H9 (cell line): ENCODE measurements around the gene ATG9B. TPM values are rescaled to one million over a fixed set of nuclear protein-coding genes. Genes with fewer than 3 reads are reported as not detected.

Source experiments
- DNase-seq: peaks from one replicate; pipeline ENCODE4 v3.0.0-alpha.2; 2017
- H2AFZ ChIP-seq: one replicate; pipeline ENCODE4 v1.6.1; 2013; ENCODE audit warnings: mild to moderate bottlenecking, low read length, control low read depth, moderate library complexity
- H2AK5ac ChIP-seq: 2 replicates; pipeline ENCODE4 v1.6.1; 2013; ENCODE audit warnings: low read length, control low read depth, mixed read lengths; ENCODE audit not compliant: insufficient read length
- H2BK120ac ChIP-seq: one replicate; pipeline ENCODE4 v1.6.1; 2013; ENCODE audit warnings: low read depth, mild to moderate bottlenecking, low read length, control low read depth, inconsistent platforms; ENCODE audit not compliant: poor library complexity, severe bottlenecking
- H2BK12ac ChIP-seq: 2 replicates; pipeline ENCODE4 v1.6.1; 2013; ENCODE audit warnings: low read length, control low read depth, mixed read lengths, low read depth; ENCODE audit not compliant: insufficient read length
- H2BK15ac ChIP-seq: 2 replicates; pipeline ENCODE4 v1.6.1; 2013; ENCODE audit warnings: low read depth, low read length, control low read depth
- H2BK20ac ChIP-seq: one replicate; pipeline ENCODE4 v1.6.1; 2013; ENCODE audit warnings: low read depth, mild to moderate bottlenecking, low read length, control low read depth, inconsistent platforms; ENCODE audit not compliant: poor library complexity, severe bottlenecking
- H2BK5ac ChIP-seq: 2 replicates; pipeline ENCODE4 v1.6.1; 2013; ENCODE audit warnings: low read length, control low read depth, mixed read lengths; ENCODE audit not compliant: insufficient read length
- H3K14ac ChIP-seq: 2 replicates; pipeline ENCODE4 v1.6.1; 2013; ENCODE audit warnings: low read length, control low read depth; ENCODE audit not compliant: insufficient read depth
- H3K18ac ChIP-seq: 2 replicates; pipeline ENCODE4 v1.6.1; 2013; ENCODE audit warnings: low read depth, mild to moderate bottlenecking, mixed read lengths, low read length, control low read depth; ENCODE audit not compliant: insufficient read length
- H3K23ac ChIP-seq: 2 replicates; pipeline ENCODE4 v1.6.1; 2013; ENCODE audit warnings: low read length, control low read depth, mixed read lengths, low read depth; ENCODE audit not compliant: insufficient read length
- H3K23me2 ChIP-seq: 2 replicates; pipeline ENCODE4 v1.6.1; 2013; ENCODE audit warnings: low read depth, mild to moderate bottlenecking, mixed read lengths, low read length, control low read depth; ENCODE audit not compliant: insufficient read length, poor library complexity, severe bottlenecking
- H3K27ac ChIP-seq: 2 replicates; pipeline ENCODE4 v1.5.1; 2013; ENCODE audit warnings: low read length, control low read depth, mixed read lengths, low read depth; ENCODE audit not compliant: insufficient read length
- H3K27me3 ChIP-seq: 2 replicates; pipeline ENCODE4 v1.6.1; 2013; ENCODE audit warnings: low read length, control low read depth, inconsistent platforms; ENCODE audit not compliant: insufficient read depth
- H3K4ac ChIP-seq: 2 replicates; pipeline ENCODE4 v1.6.1; 2013; ENCODE audit warnings: low read depth, mild to moderate bottlenecking, control low read depth, inconsistent platforms, low read length, moderate library complexity
- H3K4me1 ChIP-seq: 2 replicates; pipeline ENCODE4 v1.6.1; 2013; ENCODE audit warnings: low read length, control low read depth, inconsistent platforms; ENCODE audit not compliant: insufficient read depth
- H3K4me2 ChIP-seq: 2 replicates; pipeline ENCODE4 v1.6.1; 2013; ENCODE audit warnings: low read length, control low read depth, mixed read lengths; ENCODE audit not compliant: insufficient read length, insufficient read depth
- H3K56ac ChIP-seq: 2 replicates; pipeline ENCODE4 v1.6.1; 2013; ENCODE audit warnings: low read depth, mild to moderate bottlenecking, mixed read lengths, low read length, control low read depth; ENCODE audit not compliant: insufficient read length
- H3K79me1 ChIP-seq: 2 replicates; pipeline ENCODE4 v1.6.1; 2013; ENCODE audit warnings: low read depth, mild to moderate bottlenecking, moderate library complexity, low read length, control low read depth, inconsistent platforms; ENCODE audit not compliant: insufficient read depth, poor library complexity, severe bottlenecking
- H3K79me2 ChIP-seq: 2 replicates; pipeline ENCODE4 v1.6.1; 2013; ENCODE audit warnings: low read length, control low read depth, inconsistent platforms; ENCODE audit not compliant: insufficient read depth
- H3K9ac ChIP-seq: 2 replicates; pipeline ENCODE4 v1.6.1; 2013; ENCODE audit warnings: low read length, control low read depth, mixed read lengths; ENCODE audit not compliant: insufficient read length; ENCODE audit errors: extremely low read depth
- H3K9me3 ChIP-seq: one replicate; pipeline ENCODE4 v1.6.1; 2013; ENCODE audit warnings: low read depth, low read length, inconsistent platforms; ENCODE audit not compliant: control insufficient read depth
- H3T11ph ChIP-seq: one replicate; pipeline ENCODE4 v1.6.1; 2013; ENCODE audit warnings: mild to moderate bottlenecking, low read length, control low read depth, inconsistent platforms
- H4K20me1 ChIP-seq: one replicate; pipeline ENCODE4 v1.6.1; 2013; ENCODE audit not compliant: control insufficient read depth, insufficient read length, insufficient read depth
- H4K5ac ChIP-seq: 2 replicates; pipeline ENCODE4 v1.6.1; 2013; ENCODE audit warnings: low read depth, mild to moderate bottlenecking, mixed read lengths, low read length, control low read depth; ENCODE audit not compliant: insufficient read length
- H4K8ac ChIP-seq: replicated peaks from 2 replicates; pipeline ENCODE4 v1.6.1; 2013; ENCODE audit warnings: low read length, control low read depth, mixed read lengths, low read depth; ENCODE audit not compliant: insufficient read length
- H4K91ac ChIP-seq: 2 replicates; pipeline ENCODE4 v1.6.1; 2013; ENCODE audit warnings: low read depth, mild to moderate bottlenecking, moderate library complexity, mixed read lengths, low read length, control low read depth; ENCODE audit not compliant: insufficient read length
- H3K27ac Mint-ChIP-seq, 3 experiments: 2 replicates in 2 of 3; 3 replicates in 1 of 3; pipeline ENCODE4 v1.8.0; 2020 to 2021; ENCODE audit warnings: mixed read lengths in 3 of 3, mild to moderate bottlenecking in 1 of 3, moderate library complexity in 1 of 3
- H3K27me3 Mint-ChIP-seq: 2 replicates; pipeline ENCODE4 v1.8.0; 2021; ENCODE audit warnings: low read depth, mild to moderate bottlenecking, moderate library complexity, mixed read lengths
- H3K36me3 Mint-ChIP-seq, 3 experiments: 2 replicates in 2 of 3; 3 replicates in 1 of 3; pipeline ENCODE4 v1.8.0; 2020 to 2021; ENCODE audit warnings: low read depth in 3 of 3, mixed read lengths in 3 of 3; ENCODE audit not compliant: insufficient read depth in 1 of 3
- H3K4me1 Mint-ChIP-seq, 2 experiments: 2 replicates each; pipeline ENCODE4 v1.8.0; 2020; ENCODE audit warnings: mixed read lengths in 2 of 2
- H3K4me3 Mint-ChIP-seq, 2 experiments: 2 replicates in 1 of 2; 3 replicates in 1 of 2; pipeline ENCODE4 v1.8.0; 2020 to 2021; ENCODE audit warnings: mild to moderate bottlenecking in 2 of 2, mixed read lengths in 2 of 2, moderate library complexity in 1 of 2
- H3K9me3 Mint-ChIP-seq, 2 experiments: 2 replicates in 1 of 2; 3 replicates in 1 of 2; pipeline ENCODE4 v1.8.0; 2020; ENCODE audit warnings: mild to moderate bottlenecking in 2 of 2, mixed read lengths in 2 of 2, moderate library complexity in 1 of 2
- WGBS: extraction: QIAGEN DNeasy Blood & Tissue Kit; methylation state at CpG from one replicate; pipeline ENCODE4 v1.1.7; 2013; ENCODE audit warnings: missing lambda C conversion rate, low lambda C conversion rate, mixed read lengths; ENCODE audit not compliant: insufficient read length; ENCODE audit errors: extremely low coverage; 5-methylcytosine and 5-hydroxymethylcytosine counted together
- total RNA-seq: library from RNA; stranded (reverse); gene quantifications from 2 replicates; pipeline ENCODE4 v1.2.1, GENCODE V29; 2021
- TF ChIP-seq, protein P1 (sequence below): fragments of 200-600 bp; sonication (generic); conservative IDR thresholded peaks from 3 replicates; pipeline ENCODE4 v1.8.0; 2021; ENCODE audit warnings: antibody characterized with exemption, mild to moderate bottlenecking

Gene ATG9B
- total RNA-seq, 1 experiment from 2014 or later, result 1.5 TPM

DNA sequence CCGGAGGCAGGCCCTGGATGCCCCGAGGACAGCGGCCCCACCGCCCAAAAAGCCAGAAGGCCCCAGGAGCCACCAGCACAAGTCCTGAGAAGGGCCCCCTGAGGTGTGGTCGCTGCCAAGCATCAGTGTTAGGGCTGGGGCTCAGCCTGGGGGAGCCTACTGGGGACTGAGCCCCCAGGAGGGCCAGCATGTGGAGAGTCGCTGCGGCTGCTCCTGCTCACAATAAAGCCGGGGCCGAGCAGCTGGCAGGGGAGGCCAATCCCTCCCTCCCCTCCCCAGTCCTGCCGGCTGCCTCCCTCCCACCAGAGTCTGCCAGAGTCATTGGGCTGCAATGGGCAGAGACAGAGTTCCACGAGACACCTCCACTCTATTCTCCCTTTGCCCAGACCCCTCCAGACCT, 21.0 kb upstream of the ATG9B start:
- no peak overlapping the region for H4K5ac ChIP-seq
- H3K23me2 ChIP-seq, result no peaks in the 10 kb centered on the region
- H3K56ac ChIP-seq, result no peak overlapping the region
- H3K79me1 ChIP-seq, result no peaks in the 10 kb centered on the region
- no peak overlapping the region for H2AK5ac ChIP-seq
- no peak overlapping the region for H3K23ac ChIP-seq
- H3K36me3 Mint-ChIP-seq, result no peaks in the 10 kb centered on the region; a peak in 1 of 7 replicates
- H3K4me1 ChIP-seq, result no peaks in the 10 kb centered on the region
- no peaks in the 10 kb centered on the region; a peak in 1 of 5 replicates for H3K9me3 Mint-ChIP-seq
- H2BK12ac ChIP-seq, result no peak overlapping the region
- no peaks in the 10 kb centered on the region for H3K79me2 ChIP-seq
- H3K27ac ChIP-seq, result no peak overlapping the region
- H2BK120ac ChIP-seq, result no peak overlapping the region
- H2BK5ac ChIP-seq, result no peak overlapping the region
- no peak overlapping the region for H4K8ac ChIP-seq
- no peak overlapping the region for H3K27ac Mint-ChIP-seq
- no peak overlapping the region for H3K4me3 Mint-ChIP-seq
- no peaks in the 10 kb centered on the region for H3K9me3 ChIP-seq
- H3K4ac ChIP-seq, result no peak overlapping the region
- H3K14ac ChIP-seq, result no peak overlapping the region
- no peak overlapping the region for H3K9ac ChIP-seq
- H2AFZ ChIP-seq, result no peak overlapping the region
- H4K20me1 ChIP-seq, result no peaks in the 10 kb centered on the region
- no peak overlapping the region for H3T11ph ChIP-seq
- no peak overlapping the region for H2BK15ac ChIP-seq
- no peak overlapping the region for H2BK20ac ChIP-seq
- no peak overlapping the region for H4K91ac ChIP-seq
- no peak overlapping the region for H3K4me2 ChIP-seq
- no peak for DNase-seq
- TF ChIP-seq, protein P1, sequence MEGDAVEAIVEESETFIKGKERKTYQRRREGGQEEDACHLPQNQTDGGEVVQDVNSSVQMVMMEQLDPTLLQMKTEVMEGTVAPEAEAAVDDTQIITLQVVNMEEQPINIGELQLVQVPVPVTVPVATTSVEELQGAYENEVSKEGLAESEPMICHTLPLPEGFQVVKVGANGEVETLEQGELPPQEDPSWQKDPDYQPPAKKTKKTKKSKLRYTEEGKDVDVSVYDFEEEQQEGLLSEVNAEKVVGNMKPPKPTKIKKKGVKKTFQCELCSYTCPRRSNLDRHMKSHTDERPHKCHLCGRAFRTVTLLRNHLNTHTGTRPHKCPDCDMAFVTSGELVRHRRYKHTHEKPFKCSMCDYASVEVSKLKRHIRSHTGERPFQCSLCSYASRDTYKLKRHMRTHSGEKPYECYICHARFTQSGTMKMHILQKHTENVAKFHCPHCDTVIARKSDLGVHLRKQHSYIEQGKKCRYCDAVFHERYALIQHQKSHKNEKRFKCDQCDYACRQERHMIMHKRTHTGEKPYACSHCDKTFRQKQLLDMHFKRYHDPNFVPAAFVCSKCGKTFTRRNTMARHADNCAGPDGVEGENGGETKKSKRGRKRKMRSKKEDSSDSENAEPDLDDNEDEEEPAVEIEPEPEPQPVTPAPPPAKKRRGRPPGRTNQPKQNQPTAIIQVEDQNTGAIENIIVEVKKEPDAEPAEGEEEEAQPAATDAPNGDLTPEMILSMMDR, result no peak
- no CpG with 5 or more reads among the region's 11 CpGs for WGBS
- H3K18ac ChIP-seq, result no peak overlapping the region
- peaks cover 33% of the 10 kb centered on the region for H3K27me3 Mint-ChIP-seq
- no peaks in the 10 kb centered on the region for H3K4me1 Mint-ChIP-seq
- peaks cover 3% of the 10 kb centered on the region; the same call in 1 of the 2 replicates for H3K27me3 ChIP-seq
